T-helper 17 cell (primary cell): ENCODE measurements around the gene PPP1R27. TPM values are rescaled to one million over a fixed set of nuclear protein-coding genes. Genes with fewer than 3 reads are reported as not detected.

Source experiments
- ATAC-seq: fragments of 150-1000 bp; cut with Tn5 transposase; 2 replicates; pipeline ENCODE4 v1.10.0; 2021; ENCODE audit warnings: mild to moderate bottlenecking, moderate library complexity
- DNase-seq, 3 donors: peaks; one replicate each; pipeline versions ENCODE4 v3.0.0 to v3.0.0-alpha.2; 2020 to 2021
- H3K9me3 ChIP-seq: one replicate; pipeline ENCODE4 v1.7.0; 2013; ENCODE audit warnings: low read length, mild to moderate bottlenecking; ENCODE audit not compliant: control insufficient read depth, poor library complexity, severe bottlenecking
- H3K27ac Mint-ChIP-seq: one replicate; pipeline ENCODE4 v1.8.0; 2022; ENCODE audit warnings: mild to moderate bottlenecking, moderate library complexity, mixed read lengths
- H3K27me3 Mint-ChIP-seq: one replicate; pipeline ENCODE4 v1.8.0; 2022; ENCODE audit warnings: mixed read lengths
- H3K36me3 Mint-ChIP-seq: one replicate; pipeline ENCODE4 v1.8.0; 2022; ENCODE audit warnings: low read depth, mixed read lengths
- H3K4me1 Mint-ChIP-seq: one replicate; pipeline ENCODE4 v1.8.0; 2022; ENCODE audit warnings: mild to moderate bottlenecking, mixed read lengths
- H3K4me3 Mint-ChIP-seq: one replicate; pipeline ENCODE4 v1.8.0; 2022; ENCODE audit warnings: mild to moderate bottlenecking, moderate library complexity, mixed read lengths
- total RNA-seq, 4 donors: library from RNA in 2 of 4; stranded (reverse) in 2 of 4; gene quantifications; one replicate each; pipeline ENCODE4 v1.2.3 and lab custom pipeline; 2022 to 2026

The PPP1R27 gene
- total RNA-seq, 2 donors from 2014 or later: not detected

GRCh38 chr17:81807839-81808238 is 27.0 kb downstream of the PPP1R27 start:
- no peak overlapping the region for H3K4me3 Mint-ChIP-seq
- H3K27me3 Mint-ChIP-seq: peaks cover 31% of the 10 kb centered on the region
- H3K9me3 ChIP-seq: no peaks in the 10 kb centered on the region
- DNase-seq (no peak), ATAC-seq (no peak)
- no peak overlapping the region for H3K27ac Mint-ChIP-seq
- H3K4me1 Mint-ChIP-seq: no peaks in the 10 kb centered on the region
- H3K36me3 Mint-ChIP-seq: peaks cover 2% of the 10 kb centered on the region

GRCh38 chr17:81807210-81807719 is 27.6 kb downstream of the PPP1R27 start:
- ATAC-seq (no peak), DNase-seq (no peak)
- H3K27ac Mint-ChIP-seq: no peak overlapping the region
- peaks cover 37% of the 10 kb centered on the region for H3K27me3 Mint-ChIP-seq
- no peaks in the 10 kb centered on the region for H3K4me1 Mint-ChIP-seq
- peaks cover 4% of the 10 kb centered on the region for H3K36me3 Mint-ChIP-seq
- no peak overlapping the region for H3K4me3 Mint-ChIP-seq
- H3K9me3 ChIP-seq: no peaks in the 10 kb centered on the region

- DNase-seq (no peak), ATAC-seq (no peak)
- Mint-ChIP-seq H3K36me3 (peaks cover 4% of the 10 kb centered on the region), H3K4me3 (no peak overlapping the region), H3K27ac (no peak overlapping the region), H3K27me3 (peaks cover 43% of the 10 kb centered on the region), H3K4me1 (no peaks in the 10 kb centered on the region)
- no peaks in the 10 kb centered on the region for H3K9me3 ChIP-seq
These were observed 28.2 kb downstream of the PPP1R27 start for GRCh38 chr17:81806461-81807209.

GRCh38 chr17:81805707-81806460 is 29.0 kb downstream of the PPP1R27 start:
- no peaks in the 10 kb centered on the region for H3K9me3 ChIP-seq
- H3K4me3 Mint-ChIP-seq: no peak overlapping the region
- H3K27ac Mint-ChIP-seq: no peak overlapping the region
- H3K27me3 Mint-ChIP-seq: peaks cover 51% of the 10 kb centered on the region
- no peak for DNase-seq
- H3K4me1 Mint-ChIP-seq: no peaks in the 10 kb centered on the region
- ATAC-seq: no peak
- H3K36me3 Mint-ChIP-seq: peaks cover 4% of the 10 kb centered on the region

- peak overlapping the region; percentile 64 for H3K4me3 Mint-ChIP-seq
- ATAC-seq: no peak
- H3K27me3 Mint-ChIP-seq: peaks cover 54% of the 10 kb centered on the region
- no peaks in the 10 kb centered on the region for H3K4me1 Mint-ChIP-seq
- H3K36me3 Mint-ChIP-seq: peaks cover 4% of the 10 kb centered on the region
- H3K9me3 ChIP-seq: no peaks in the 10 kb centered on the region
- DNase-seq: no peak
- no peak overlapping the region for H3K27ac Mint-ChIP-seq
These were observed 30.1 kb downstream of the PPP1R27 start for GRCh38 chr17:81804559-81805399.

- Mint-ChIP-seq H3K4me3 (peak within 1 kb of the TSS; percentile 64), H3K27ac (no peak within 1 kb of the TSS), H3K36me3 (peaks cover 2% of the 10 kb centered on the region), H3K4me1 (no peaks in the 10 kb centered on the region), H3K27me3 (peaks cover 54% of the 10 kb centered on the region)
- no peaks in the 10 kb centered on the region for H3K9me3 ChIP-seq
- ATAC-seq (no peak), DNase-seq (no peak)
These were observed 30.9 kb downstream of the PPP1R27 start, which contains the start of gene GCGR for GRCh38 chr17:81803728-81804558. Gene GCGR, plus strand, starts transcription at chr17:81804150. Its CDS starts 4,869 bp downstream, at chr17:81809019.

GRCh38 chr17:81802856-81803643 is 31.8 kb downstream of the PPP1R27 start:
- DNase-seq (no peak), ATAC-seq (no peak)
- H3K36me3 Mint-ChIP-seq: peaks cover 2% of the 10 kb centered on the region
- peaks cover 50% of the 10 kb centered on the region for H3K27me3 Mint-ChIP-seq
- no peak overlapping the region for H3K27ac Mint-ChIP-seq
- H3K4me3 Mint-ChIP-seq: peak overlapping the region; percentile 55
- H3K4me1 Mint-ChIP-seq: no peaks in the 10 kb centered on the region
- no peaks in the 10 kb centered on the region for H3K9me3 ChIP-seq

GRCh38 chr17:81802048-81802758 is 32.6 kb downstream of the PPP1R27 start:
- Mint-ChIP-seq H3K4me3 (no peak overlapping the region), H3K36me3 (peaks cover 2% of the 10 kb centered on the region), H3K27me3 (peaks cover 41% of the 10 kb centered on the region), H3K27ac (no peak overlapping the region), H3K4me1 (no peaks in the 10 kb centered on the region)
- H3K9me3 ChIP-seq: no peaks in the 10 kb centered on the region
- no peak for ATAC-seq
- no peak for DNase-seq

- DNase-seq (no peak), ATAC-seq (no peak)
- no peak overlapping the region for H3K27ac Mint-ChIP-seq
- no peak overlapping the region for H3K4me3 Mint-ChIP-seq
- no peaks in the 10 kb centered on the region for H3K4me1 Mint-ChIP-seq
- H3K27me3 Mint-ChIP-seq: peaks cover 40% of the 10 kb centered on the region
- peaks cover 2% of the 10 kb centered on the region for H3K36me3 Mint-ChIP-seq
- H3K9me3 ChIP-seq: no peaks in the 10 kb centered on the region
These were observed 33.5 kb downstream of the PPP1R27 start for GRCh38 chr17:81801327-81801726.

GRCh38 chr17:81794509-81794908 is 40.3 kb downstream of the PPP1R27 start:
- Mint-ChIP-seq H3K36me3 (no peaks in the 10 kb centered on the region), H3K27me3 (peaks cover 5% of the 10 kb centered on the region), H3K4me3 (no peak overlapping the region), H3K4me1 (no peaks in the 10 kb centered on the region), H3K27ac (no peak overlapping the region)
- DNase-seq (no peak), ATAC-seq (no peak)
- H3K9me3 ChIP-seq: no peaks in the 10 kb centered on the region

- ATAC-seq: no peak
- Mint-ChIP-seq H3K4me3 (no peak overlapping the region), H3K4me1 (no peaks in the 10 kb centered on the region), H3K27me3 (peaks cover under 1% of the 10 kb centered on the region), H3K27ac (no peak overlapping the region), H3K36me3 (no peaks in the 10 kb centered on the region)
- DNase-seq: no peak
- no peaks in the 10 kb centered on the region for H3K9me3 ChIP-seq
These were observed 40.8 kb downstream of the PPP1R27 start for GRCh38 chr17:81794074-81794476.
